Bone marrow (tissue), 2 donors: Measurements from ENCODE around the gene IFT81.
"Not testable (repeated sequence)": the region's sequence is repeated elsewhere in the genome, so short reads cannot be mapped to it uniquely, and the experiment has no call there.

Experiments used
- DNase-seq, 2 donors: peaks; one replicate each; lab custom pipeline; 2025; lab: John Stamatoyannopoulos, UW

IFT81 gene

GRCh38 chr12:110107369-110108281 lies 16.5 kb upstream of the IFT81 start:
- no peak for DNase-seq

DNA sequence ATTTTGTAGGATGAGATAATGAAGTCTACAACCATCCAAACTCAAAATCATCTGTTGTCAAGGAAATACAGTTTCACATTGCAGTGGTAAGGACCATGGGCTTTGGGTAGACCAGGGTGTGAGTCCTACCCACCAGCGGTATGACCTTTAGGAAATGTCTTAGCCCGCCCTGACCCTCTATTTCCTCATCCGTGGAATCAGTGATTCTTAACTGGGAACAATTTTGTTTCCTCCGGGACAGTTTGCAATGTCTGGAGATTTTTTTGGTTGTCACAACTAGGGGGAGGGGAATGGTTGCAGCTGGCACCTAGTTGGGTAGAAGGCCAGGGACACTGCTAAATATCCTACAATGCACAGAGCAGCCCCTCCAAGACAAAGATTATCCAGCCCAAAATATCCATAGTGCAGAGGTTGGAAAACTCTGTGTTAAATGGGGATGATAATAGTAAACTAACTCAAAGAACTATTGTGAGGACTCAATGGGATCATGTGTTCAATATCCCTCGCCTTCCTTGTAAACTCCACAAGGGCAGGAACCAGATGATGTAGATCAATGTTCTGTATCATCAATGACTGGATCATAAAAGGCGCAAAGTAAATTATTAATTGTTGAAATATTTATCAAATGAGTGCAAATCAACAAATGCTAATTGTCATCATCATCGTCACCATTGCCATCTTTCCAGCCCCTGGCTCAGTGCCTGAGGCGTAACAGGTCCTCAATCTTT lies 15.7 kb upstream of the IFT81 start:
- no peak for DNase-seq

GRCh38 chr12:110109037-110109836 lies 14.9 kb upstream of the IFT81 start:
- DNase-seq, result no peak

- no peak for DNase-seq
Observed at GRCh38 chr12:110109837-110110535, 14.2 kb upstream of the IFT81 start.

DNA sequence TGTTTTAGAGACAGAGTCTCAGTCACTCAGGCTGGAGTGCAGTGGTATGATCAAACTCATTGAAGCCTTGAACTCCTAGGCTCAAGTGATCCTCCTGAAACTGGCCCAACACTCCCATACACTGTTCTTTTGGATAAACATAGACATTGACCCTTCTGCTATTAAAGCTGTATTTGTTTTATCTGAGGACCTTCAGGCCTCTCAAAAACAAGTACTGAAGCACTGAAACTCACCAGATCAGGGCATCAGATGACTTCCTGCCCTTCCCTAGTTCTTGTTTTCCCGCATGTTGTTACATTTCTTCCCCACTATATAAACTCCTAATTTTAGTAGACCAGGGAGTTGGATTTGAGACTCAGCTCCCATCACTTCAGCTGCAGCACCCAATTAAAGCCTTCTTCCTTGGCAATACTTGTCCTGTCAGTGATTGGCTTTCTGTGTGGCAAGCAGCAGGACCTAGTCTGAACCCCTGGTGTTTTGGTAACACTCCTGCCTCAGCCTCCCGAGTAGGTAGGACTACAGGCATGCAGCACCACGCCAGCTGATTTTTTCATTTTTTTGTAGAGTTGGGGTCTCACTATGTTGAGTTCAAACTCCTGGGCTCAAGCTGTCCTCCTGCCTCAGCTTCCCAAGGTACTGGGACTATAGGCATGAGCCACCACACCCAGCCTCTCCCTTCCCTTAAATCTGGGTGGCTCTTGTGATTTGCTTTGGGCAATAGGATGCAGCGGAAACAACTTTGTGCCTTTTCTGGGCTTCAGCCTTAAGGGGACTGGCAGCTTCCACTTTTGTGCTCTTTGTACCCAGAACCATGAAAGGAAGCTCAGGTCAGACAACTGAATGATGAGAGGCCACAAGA lies 12.5 kb upstream of the IFT81 start:
- DNase-seq, result no peak

- DNase-seq, result no peak
Observed at GRCh38 chr12:110112335-110112660, 11.9 kb upstream of the IFT81 start.

- no peak for DNase-seq
Observed at GRCh38 chr12:110114528-110114937, 9.6 kb upstream of the IFT81 start.

GRCh38 chr12:110115675-110116074 lies 8.5 kb upstream of the IFT81 start:
- DNase-seq, result no peak

GRCh38 chr12:110116623-110117022 lies 7.5 kb upstream of the IFT81 start:
- DNase-seq, result no peak

DNA sequence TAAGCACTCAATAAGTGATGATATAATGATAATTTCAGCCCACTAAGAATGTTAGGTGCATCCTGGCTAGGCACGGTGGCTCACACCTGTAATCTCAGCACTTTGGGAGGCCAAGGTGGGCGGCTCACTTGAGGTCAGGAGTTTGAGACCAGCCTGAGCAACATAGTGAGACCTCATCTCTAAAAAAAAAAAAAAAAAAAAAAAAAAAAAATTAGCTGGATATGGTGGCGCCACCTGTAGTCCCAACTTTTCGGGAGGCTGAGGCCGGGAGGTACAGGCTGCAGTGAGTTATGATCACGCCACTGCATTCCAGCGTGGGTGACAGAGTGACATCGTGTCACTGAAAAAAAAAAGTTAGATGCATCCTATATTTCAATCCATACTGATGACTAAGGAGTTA lies 6.9 kb upstream of the IFT81 start:
- DNase-seq, result not testable (repeated sequence)

DNA sequence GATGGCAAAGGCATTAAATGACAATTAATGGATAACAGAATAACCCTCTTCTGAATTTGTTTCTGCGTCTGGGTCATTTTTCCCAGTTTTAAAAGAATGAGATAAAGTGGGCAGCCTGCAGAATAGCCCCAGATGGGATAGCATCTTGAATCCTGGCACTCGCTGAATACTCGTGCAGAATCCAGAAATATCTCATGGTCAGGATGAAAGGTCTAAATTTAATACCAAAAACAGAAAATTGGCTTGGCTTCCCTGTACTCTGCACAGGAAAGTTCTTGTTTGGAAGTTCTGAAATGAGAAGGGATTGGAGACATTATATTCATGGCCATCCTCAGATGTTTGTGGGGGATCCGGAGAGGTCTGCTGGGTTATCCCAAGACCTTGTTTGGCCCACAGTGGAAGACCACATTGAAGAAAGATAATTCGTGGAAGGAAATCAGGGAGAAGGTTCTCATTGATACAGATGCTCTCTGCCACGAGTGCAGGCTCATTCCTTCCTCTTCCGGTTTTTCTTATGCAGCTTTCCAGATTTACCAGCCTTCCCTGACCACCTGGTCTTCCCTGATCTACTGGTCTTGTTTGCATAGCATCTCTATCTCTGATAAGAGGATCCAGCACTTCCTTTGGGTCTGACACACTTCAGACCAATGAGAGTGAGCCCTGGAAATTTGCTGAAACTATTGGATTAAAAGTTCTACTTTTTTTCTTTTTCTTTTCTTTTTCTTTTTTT lies 6.0 kb upstream of the IFT81 start:
- no peak for DNase-seq

- DNase-seq, result no peak
Observed at GRCh38 chr12:110122929-110123328, 1.2 kb upstream of the IFT81 start.

GRCh38 chr12:110123919-110124268 lies 263 bp upstream of the IFT81 start:
- DNase-seq, result no peak

GRCh38 chr12:110126557-110126956 lies 2.4 kb downstream of the IFT81 start:
- no peak for DNase-seq

DNA sequence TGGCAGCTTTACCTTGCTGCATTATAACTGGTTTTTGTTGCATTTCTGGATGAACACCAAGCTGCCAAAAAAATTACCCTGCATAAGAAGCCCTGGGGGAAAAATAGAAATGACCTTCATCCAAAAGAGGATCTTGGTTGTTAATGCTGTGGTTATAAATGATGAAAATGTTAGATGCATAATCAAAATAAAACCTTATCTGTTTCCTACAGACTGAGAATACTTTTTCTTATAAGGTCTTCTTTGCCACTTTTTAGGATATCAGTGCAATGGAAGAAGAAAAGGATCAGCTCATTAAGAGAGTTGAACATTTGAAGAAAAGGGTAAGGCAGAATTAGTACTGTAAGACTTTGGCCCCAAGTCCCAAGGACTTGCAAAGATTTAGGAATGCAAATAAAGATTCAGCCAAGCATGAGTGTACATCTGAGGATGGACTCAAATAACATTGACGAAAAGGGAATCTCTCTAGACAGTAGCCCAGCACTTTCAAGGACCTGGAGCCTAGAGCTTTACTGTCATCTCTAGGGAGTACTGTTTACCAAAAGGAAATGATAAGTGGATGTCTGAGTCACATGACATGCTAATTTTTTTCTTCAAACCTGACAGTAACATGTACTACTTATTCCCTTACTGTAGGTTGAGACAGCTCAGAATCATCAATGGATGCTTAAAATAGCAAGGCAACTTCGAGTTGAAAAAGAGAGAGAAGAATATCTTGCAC lies 10.7 kb downstream of the IFT81 start:
- DNase-seq, result peak in 1 of 2 donors; percentile 37

DNA sequence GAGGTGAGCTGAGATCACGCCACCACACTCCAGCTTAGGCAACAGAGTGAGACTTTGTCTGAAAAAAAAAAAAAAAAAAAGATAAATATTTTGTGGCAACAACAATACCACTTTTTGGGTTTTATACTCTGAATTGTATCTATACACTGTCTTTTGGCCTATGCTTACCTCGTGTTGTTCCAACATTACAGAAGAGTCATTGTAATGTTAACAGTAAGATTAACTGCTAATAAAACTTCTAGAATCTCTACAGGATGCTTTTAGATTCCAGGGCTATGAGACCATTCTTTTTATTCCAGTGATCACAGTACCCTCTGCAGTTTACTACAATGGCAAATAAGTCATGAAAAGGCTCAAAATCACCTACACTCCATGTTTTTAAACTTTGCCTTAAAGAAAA lies 11.6 kb downstream of the IFT81 start:
- DNase-seq, result no peak

GRCh38 chr12:110137786-110138185 lies 13.6 kb downstream of the IFT81 start:
- no peak for DNase-seq

GRCh38 chr12:110141389-110141788 lies 17.2 kb downstream of the IFT81 start:
- no peak for DNase-seq

GRCh38 chr12:110146986-110147385 lies 22.8 kb downstream of the IFT81 start:
- no peak for DNase-seq
